Vagina (tissue), 2 donors: ENCODE data around the gene GPN1. TPM values are rescaled to one million over a fixed set of nuclear protein-coding genes. Genes with fewer than 3 reads are reported as not detected.

Experiments used
- DNase-seq, 2 donors: peaks; one replicate each; pipeline ENCODE4 v3.0.0-alpha.2; 2017; ENCODE audit errors: extremely low spot score in 2 of 2
- H3K27ac ChIP-seq: fragments of 200-600 bp; sonication (generic); one replicate; pipeline ENCODE4 v1.5.1; 2019
- H3K27me3 ChIP-seq: fragments of 200-600 bp; sonication (generic); one replicate; pipeline ENCODE4 v1.5.1; 2019
- H3K36me3 ChIP-seq, 2 donors: fragments of 200-600 bp; sonication (generic); one replicate each; pipeline ENCODE4 v1.5.1; 2017 to 2019
- H3K4me1 ChIP-seq: fragments of 200-600 bp; sonication (generic); one replicate; pipeline ENCODE4 v1.5.1; 2019
- H3K4me3 ChIP-seq, 2 donors: fragments of 200-600 bp; sonication (generic); 1 replicate in 1 of 2; 2 replicates in 1 of 2; pipeline ENCODE4 v1.5.1; 2016 to 2019
- H3K9me3 ChIP-seq: fragments of 200-600 bp; sonication (generic); one replicate; pipeline ENCODE4 v1.5.1; 2019
- CTCF ChIP-seq, 3 experiments: fragments of 450-650 bp in 2 of 3; fragments of 200-600 bp in 1 of 3; sonication (generic) in 1 of 3; IDR thresholded peaks; one replicate each; pipeline ENCODE4 v1.5.1; 2017 to 2019; ENCODE audit warnings: antibody characterized with exemption in 3 of 3, mild to moderate bottlenecking in 2 of 3, moderate library complexity in 2 of 3
- POLR2A ChIP-seq, 2 donors: fragments of 450-650 bp; IDR thresholded peaks; one replicate each; pipeline ENCODE4 v1.6.1; 2017; ENCODE audit warnings: antibody characterized with exemption in 2 of 2, mild to moderate bottlenecking in 2 of 2, moderate library complexity in 2 of 2
- POLR2AphosphoS5 ChIP-seq, 2 donors: sonication (generic); formaldehyde crosslinking; IDR thresholded peaks; one replicate each; pipeline ENCODE4 v1.9.0; 2017; ENCODE audit warnings: antibody characterized with exemption in 2 of 2, mild to moderate bottlenecking in 2 of 2, low read depth in 1 of 2; ENCODE audit not compliant: insufficient read depth in 1 of 2
- intact Hi-C: fragments of 100-400 bp; cut with DNase I; formaldehyde crosslinking; loops from one replicate; pipeline ENCODE4 v1.15.1; 2023
- total RNA-seq: library from RNA; depleted of rRNA; stranded (reverse); fragments of >200 nt; gene quantifications from one replicate; pipeline ENCODE4 v1.2.3, GENCODE V29; 2016

GPN1 gene
- total RNA-seq, 1 donor from 2014 or later = 30.0 TPM

DNA sequence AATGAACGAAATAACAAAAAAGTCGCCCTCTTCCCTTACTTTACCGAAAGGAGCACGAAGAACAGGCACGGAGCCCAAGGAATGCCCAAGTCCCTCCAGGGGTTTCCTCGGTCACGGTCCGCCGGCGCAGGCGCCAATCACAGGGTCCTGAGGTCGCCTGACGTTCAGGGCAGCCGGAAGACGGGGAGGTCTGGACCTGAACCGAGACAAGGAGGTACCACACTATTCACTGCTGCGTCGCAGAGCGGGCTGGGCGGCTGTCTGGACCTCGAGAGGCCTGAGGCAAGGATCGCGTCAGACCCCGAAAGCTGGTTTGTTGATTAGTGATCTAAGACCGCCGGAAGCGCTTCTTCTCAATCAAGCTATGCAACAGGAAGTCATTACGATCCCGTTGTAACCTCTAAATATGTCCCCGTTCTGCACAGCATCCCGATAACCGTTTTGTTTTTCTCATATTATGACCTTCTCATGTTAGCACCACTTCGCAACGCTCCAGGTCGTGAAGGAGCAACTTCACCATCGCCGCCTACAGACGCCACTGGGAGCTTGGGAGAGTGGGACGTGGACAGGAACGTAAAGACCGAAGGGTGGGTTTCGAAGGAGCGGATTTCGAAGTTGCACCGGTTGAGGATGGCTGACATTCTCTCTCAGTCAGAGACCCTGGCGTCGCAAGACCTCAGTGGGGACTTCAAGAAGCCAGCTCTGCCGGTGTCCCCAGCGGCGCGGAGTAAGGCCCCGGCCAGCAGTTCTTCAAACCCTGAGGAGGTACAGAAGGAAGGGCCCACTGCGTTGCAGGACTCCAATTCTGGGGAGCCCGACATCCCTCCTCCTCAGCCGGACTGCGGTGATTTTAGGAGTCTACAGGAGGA lies 34.7 kb downstream of the GPN1 start, which contains the start of the genes SLC4A1AP and SUPT7L:
Gene SLC4A1AP (plus strand): TSS at position 605 of the 869 bp plus-strand sequence. CDS start 26 bp downstream, at position 631.
Gene SUPT7L (minus strand): TSS at position 330 of the 869 bp plus-strand sequence. CDS start 1,422 bp downstream, outside the sequence.
- peak within 1 kb of the TSS; percentile 93 to 96 for H3K4me3 ChIP-seq
- intact Hi-C loops = no loop called here
- TF ChIP-seq POLR2AphosphoS5 (IDR thresholded peaks at IDR 0.05; ENCODE audit: insufficient read depth in 1 of 2, low read depth in 1 of 2) (peak; percentile 86 to 93), CTCF (IDR thresholded peaks at IDR 0.05) (no peak), POLR2A (IDR thresholded peaks at IDR 0.05) (no peak)

DNA sequence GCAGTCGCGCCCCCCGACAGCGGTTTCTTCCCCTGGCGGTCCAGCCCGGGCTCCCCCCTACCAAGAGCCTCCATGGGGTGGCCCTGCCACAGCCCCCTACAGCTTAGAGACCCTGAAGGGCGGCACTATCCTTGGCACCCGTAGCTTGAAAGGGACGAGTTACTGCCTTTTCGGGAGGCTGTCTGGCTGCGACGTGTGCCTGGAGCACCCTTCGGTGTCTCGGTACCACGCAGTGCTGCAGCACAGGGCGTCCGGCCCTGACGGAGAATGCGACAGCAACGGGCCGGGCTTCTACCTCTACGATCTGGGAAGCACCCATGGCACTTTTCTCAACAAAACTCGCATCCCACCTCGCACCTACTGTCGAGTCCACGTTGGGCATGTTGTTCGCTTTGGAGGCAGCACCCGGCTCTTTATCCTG lies 35.3 kb downstream of the GPN1 start:
- Histone ChIP-seq H3K27ac (peak overlapping the region; percentile 92), H3K4me1 (peaks cover 34% of the 10 kb centered on the region), H3K4me3 (peak overlapping the region; percentile 93 to 96), H3K9me3 (no peaks in the 10 kb centered on the region), H3K27me3 (no peaks in the 10 kb centered on the region), H3K36me3 (peaks cover 0 to 50% of the 10 kb centered on the region in 2 donors)
- intact Hi-C loops = no loop called here
- TF ChIP-seq POLR2AphosphoS5 (IDR thresholded peaks at IDR 0.05; ENCODE audit: insufficient read depth in 1 of 2, low read depth in 1 of 2) (no peak), CTCF (IDR thresholded peaks at IDR 0.05) (no peak), POLR2A (IDR thresholded peaks at IDR 0.05) (no peak)
- no peak for DNase-seq

More for the DNA sequence above, 34.7 kb downstream of the GPN1 start, which contains the start of the genes SLC4A1AP and SUPT7L:
- H3K27ac ChIP-seq = peak within 1 kb of the TSS; percentile 92
- peaks cover 0 to 48% of the 10 kb centered on the region in 2 donors for H3K36me3 ChIP-seq
- H3K4me1 ChIP-seq = peaks cover 34% of the 10 kb centered on the region
- H3K9me3 ChIP-seq = no peaks in the 10 kb centered on the region
- H3K27me3 ChIP-seq = no peaks in the 10 kb centered on the region
- no peak for DNase-seq

DNA sequence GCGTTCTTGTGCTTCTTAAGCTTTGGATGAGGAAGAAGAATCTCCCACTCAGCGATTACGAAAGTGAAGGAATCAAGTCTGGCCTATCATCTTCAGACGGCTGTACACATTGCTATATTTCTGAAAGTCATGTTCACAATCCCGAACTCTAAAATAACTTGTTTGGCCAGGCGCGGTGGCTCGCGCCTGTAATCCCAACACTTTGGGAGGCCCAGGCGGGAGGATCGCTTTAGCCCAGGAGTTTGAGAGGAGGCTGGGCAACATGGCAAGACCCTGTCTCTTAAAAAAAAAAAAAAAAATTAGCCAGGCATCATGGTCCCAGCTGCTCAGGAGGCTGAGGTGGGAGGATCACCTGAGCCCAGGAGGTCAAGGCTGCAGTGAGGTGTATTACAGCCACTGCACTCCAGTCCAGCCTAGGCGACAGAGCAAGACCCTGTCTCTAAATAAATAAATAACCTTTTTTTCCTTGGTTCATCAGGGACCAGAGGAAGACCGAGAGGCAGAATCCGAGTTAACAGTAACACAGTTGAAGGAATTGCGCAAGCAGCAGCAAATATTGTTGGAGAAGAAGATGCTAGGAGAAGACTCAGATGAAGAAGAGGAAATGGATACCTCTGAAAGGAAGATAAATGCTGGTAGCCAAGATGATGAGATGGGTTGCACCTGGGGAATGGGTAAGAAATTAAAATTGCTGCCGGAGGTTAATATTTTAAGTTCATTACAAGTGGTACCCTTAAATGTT lies 35.9 kb downstream of the GPN1 start:
- no peak for TF ChIP-seq POLR2AphosphoS5 (IDR thresholded peaks at IDR 0.05; ENCODE audit: insufficient read depth in 1 of 2, low read depth in 1 of 2)
- TF ChIP-seq POLR2A (IDR thresholded peaks at IDR 0.05) = no peak
- TF ChIP-seq CTCF (IDR thresholded peaks at IDR 0.05) = no peak
- Histone ChIP-seq H3K9me3 (no peaks in the 10 kb centered on the region), H3K27me3 (no peaks in the 10 kb centered on the region), H3K27ac (no peak overlapping the region), H3K36me3 (peaks cover 0 to 50% of the 10 kb centered on the region in 2 donors), H3K4me3 (peak overlapping the region; percentile 93 to 96), H3K4me1 (peaks cover 34% of the 10 kb centered on the region)
- no peak for DNase-seq
- intact Hi-C loops = no loop called here

DNA sequence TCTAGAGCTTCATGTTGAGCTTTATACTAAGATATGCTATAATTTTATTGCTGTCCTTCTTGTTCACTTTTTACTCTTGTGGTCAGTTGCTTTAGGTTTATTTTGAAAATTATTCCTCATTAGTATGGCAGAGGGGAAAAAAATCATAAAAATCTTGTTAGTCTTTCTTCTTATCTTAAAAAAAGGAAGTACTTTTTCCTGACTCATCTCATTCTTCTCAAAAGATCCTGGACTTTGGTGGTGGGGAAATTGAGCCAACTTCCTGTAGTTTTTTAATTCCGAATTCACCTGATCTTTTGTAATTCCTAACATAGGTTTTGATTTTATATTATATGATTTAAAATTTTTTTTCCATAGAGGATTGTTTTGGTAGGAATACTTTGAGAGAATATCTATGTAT lies 38.6 kb downstream of the GPN1 start:
- no peaks in the 10 kb centered on the region for H3K27me3 ChIP-seq
- intact Hi-C loops = no loop called here
- H3K36me3 ChIP-seq = peaks cover 0 to 36% of the 10 kb centered on the region in 2 donors
- H3K4me3 ChIP-seq = no peak overlapping the region
- no peak overlapping the region for H3K27ac ChIP-seq
- no peak for TF ChIP-seq CTCF (IDR thresholded peaks at IDR 0.05)
- TF ChIP-seq POLR2A (IDR thresholded peaks at IDR 0.05) = no peak
- no peak for TF ChIP-seq POLR2AphosphoS5 (IDR thresholded peaks at IDR 0.05; ENCODE audit: insufficient read depth in 1 of 2, low read depth in 1 of 2)
- H3K4me1 ChIP-seq = peaks cover 27% of the 10 kb centered on the region
- no peak for DNase-seq
- H3K9me3 ChIP-seq = no peaks in the 10 kb centered on the region
